HL-60 (cell line): Measurements from ENCODE around the gene SENP7.

Source experiments
- DNase-seq, 2 experiments: peaks; one replicate each; pipeline ENCODE4 v3.0.0-alpha.2; 2010 to 2020; ENCODE audit warnings: low read depth in 1 of 2, low spot score in 1 of 2
- H3K27ac ChIP-seq: fragments of 250-450 bp; sonication (Bioruptor Pico); replicated peaks from 2 replicates; pipeline ENCODE4 v1.5.1; 2020; ENCODE audit warnings: mild to moderate bottlenecking, moderate library complexity
- H3K27me3 ChIP-seq: fragments of 250-450 bp; sonication (Bioruptor Pico); 2 replicates; pipeline ENCODE4 v1.5.1; 2021; ENCODE audit warnings: mild to moderate bottlenecking, moderate library complexity; ENCODE audit not compliant: insufficient read depth, poor library complexity, severe bottlenecking
- H3K4me3 ChIP-seq: replicated peaks from 2 replicates; pipeline ENCODE4 v1.5.1; 2011; ENCODE audit warnings: mild to moderate bottlenecking, control low read depth, low read length; ENCODE audit not compliant: insufficient read depth
- CTCF ChIP-seq: IDR thresholded peaks from one replicate; pipeline ENCODE4 v1.5.1; 2011; ENCODE audit warnings: low read length, control low read depth, inconsistent platforms; ENCODE audit not compliant: insufficient read depth
- GABPA ChIP-seq: IDR thresholded peaks from 2 replicates; pipeline ENCODE4 v1.6.1; 2012; ENCODE audit warnings: low read depth
- POLR2AphosphoS5 ChIP-seq: IDR thresholded peaks from 2 replicates; pipeline ENCODE4 v1.6.1; 2012; ENCODE audit warnings: low read depth
- REST ChIP-seq: IDR thresholded peaks from 2 replicates; pipeline ENCODE4 v1.6.1; 2012; ENCODE audit warnings: low read depth; ENCODE audit not compliant: insufficient replicate concordance
- SPI1 ChIP-seq: IDR thresholded peaks from 2 replicates; pipeline ENCODE4 v1.6.1; 2012; ENCODE audit warnings: low read depth, mild to moderate bottlenecking, borderline replicate concordance

Gene SENP7

GRCh38 chr3:101391413-101391950, 121.5 kb downstream of the SENP7 start:
- Histone ChIP-seq H3K27me3 (no peaks in the 10 kb centered on the region), H3K27ac (no peak overlapping the region), H3K4me3 (no peak overlapping the region)
- no peak for DNase-seq
- TF ChIP-seq CTCF: no peak
- no peak for TF ChIP-seq POLR2AphosphoS5
- TF ChIP-seq GABPA: no peak
- no peak for TF ChIP-seq SPI1
- TF ChIP-seq REST: no peak

GRCh38 chr3:101388706-101389105, 124.3 kb downstream of the SENP7 start:
- TF ChIP-seq REST (no peak), POLR2AphosphoS5 (no peak), CTCF (no peak), SPI1 (no peak), GABPA (no peak)
- no peak overlapping the region for H3K4me3 ChIP-seq
- DNase-seq: no peak
- no peak overlapping the region for H3K27ac ChIP-seq
- H3K27me3 ChIP-seq: no peaks in the 10 kb centered on the region

- no peak for DNase-seq
- no peak overlapping the region for H3K27ac ChIP-seq
- H3K4me3 ChIP-seq: no peak overlapping the region
- no peaks in the 10 kb centered on the region for H3K27me3 ChIP-seq
- TF ChIP-seq CTCF (no peak), REST (no peak), POLR2AphosphoS5 (no peak), GABPA (no peak), SPI1 (no peak)
Measured at GRCh38 chr3:101387351-101387750, 125.7 kb downstream of the SENP7 start.
